ENCODE results near the gene ADIPOR2.

ADIPOR2 gene

GRCh38 chr12:1720494-1720893, 29.6 kb downstream of the ADIPOR2 start:
- DNase-seq: no peak
- Histone ChIP-seq H3K4me3 (no peak overlapping the region), H3K27ac (no peak overlapping the region), H3K36me3 (no peaks in the 10 kb centered on the region), H3K4me1 (peaks cover 0 to 52% (median 12%) of the 10 kb centered on the region in 4 donors), H3K27me3 (no peaks in the 10 kb centered on the region), H3K9me3 (peaks cover 0 to 4% (median 0%) of the 10 kb centered on the region in 3 donors)
- TF ChIP-seq CTCF (IDR thresholded peaks at IDR 0.05): no peak
- intact Hi-C loops (cut with DNase I; ENCODE audit: low total_unique reads): no loop called here

GRCh38 chr12:1723721-1724120, 32.9 kb downstream of the ADIPOR2 start:
- no peaks in the 10 kb centered on the region for H3K27me3 ChIP-seq
- no peak overlapping the region for H3K27ac ChIP-seq
- H3K4me3 ChIP-seq: no peak overlapping the region
- DNase-seq: no peak
- H3K36me3 ChIP-seq: no peaks in the 10 kb centered on the region
- intact Hi-C loops (cut with DNase I; ENCODE audit: low total_unique reads): no loop called here
- peaks cover 0 to 27% (median 6%) of the 10 kb centered on the region in 4 donors for H3K4me1 ChIP-seq
- H3K9me3 ChIP-seq: no peaks in the 10 kb centered on the region
- TF ChIP-seq CTCF (IDR thresholded peaks at IDR 0.05): no peak

- Histone ChIP-seq H3K4me1 (peaks cover 0 to 22% (median 5%) of the 10 kb centered on the region in 4 donors), H3K9me3 (no peaks in the 10 kb centered on the region), H3K36me3 (no peaks in the 10 kb centered on the region), H3K27ac (no peak overlapping the region), H3K4me3 (no peak overlapping the region), H3K27me3 (no peaks in the 10 kb centered on the region)
- no peak for DNase-seq
- TF ChIP-seq CTCF (IDR thresholded peaks at IDR 0.05): no peak
- intact Hi-C loops (cut with DNase I; ENCODE audit: low total_unique reads): no loop called here
These were observed 33.4 kb downstream of the ADIPOR2 start for GRCh38 chr12:1724250-1724649.

GRCh38 chr12:1726753-1727152, 35.9 kb downstream of the ADIPOR2 start:
- H3K4me1 ChIP-seq: peaks cover 0 to 10% (median 1%) of the 10 kb centered on the region in 4 donors
- H3K27ac ChIP-seq: no peak overlapping the region
- no peaks in the 10 kb centered on the region for H3K27me3 ChIP-seq
- H3K4me3 ChIP-seq: no peak overlapping the region
- H3K9me3 ChIP-seq: no peaks in the 10 kb centered on the region
- no peak for DNase-seq
- no peaks in the 10 kb centered on the region for H3K36me3 ChIP-seq
- intact Hi-C loops (cut with DNase I; ENCODE audit: low total_unique reads): no loop called here
- no peak for TF ChIP-seq CTCF (IDR thresholded peaks at IDR 0.05)

GRCh38 chr12:1728824-1729223, 38.0 kb downstream of the ADIPOR2 start:
- intact Hi-C loops (cut with DNase I; ENCODE audit: low total_unique reads): no loop called here
- no peak for DNase-seq
- Histone ChIP-seq H3K27me3 (no peaks in the 10 kb centered on the region), H3K9me3 (no peaks in the 10 kb centered on the region), H3K27ac (no peak overlapping the region), H3K4me1 (peaks cover 0 to 3% (median 0%) of the 10 kb centered on the region in 4 donors), H3K4me3 (no peak overlapping the region), H3K36me3 (no peaks in the 10 kb centered on the region)
- TF ChIP-seq CTCF (IDR thresholded peaks at IDR 0.05): no peak
